Esophagus muscularis mucosa (tissue), 3 donors: ENCODE data around the gene E2F4.

Source experiments
- CTCF ChIP-seq, 3 experiments: fragments of 200-600 bp in 2 of 3; fragments of 450-650 bp in 1 of 3; sonication (generic) in 2 of 3; IDR thresholded peaks; one replicate each; pipeline ENCODE4 v1.5.1; 2017 to 2019; ENCODE audit warnings: antibody characterized with exemption in 3 of 3, mild to moderate bottlenecking in 2 of 3, moderate library complexity in 1 of 3
- POLR2A ChIP-seq: fragments of 450-650 bp; IDR thresholded peaks from one replicate; pipeline ENCODE4 v1.6.1; 2017; ENCODE audit warnings: antibody characterized with exemption, moderate library complexity, mild to moderate bottlenecking, low read depth
- POLR2AphosphoS5 ChIP-seq, 2 donors: sonication (generic); formaldehyde crosslinking; IDR thresholded peaks; one replicate each; pipeline ENCODE4 v1.6.1; 2017; ENCODE audit warnings: antibody characterized with exemption in 2 of 2

DNA sequence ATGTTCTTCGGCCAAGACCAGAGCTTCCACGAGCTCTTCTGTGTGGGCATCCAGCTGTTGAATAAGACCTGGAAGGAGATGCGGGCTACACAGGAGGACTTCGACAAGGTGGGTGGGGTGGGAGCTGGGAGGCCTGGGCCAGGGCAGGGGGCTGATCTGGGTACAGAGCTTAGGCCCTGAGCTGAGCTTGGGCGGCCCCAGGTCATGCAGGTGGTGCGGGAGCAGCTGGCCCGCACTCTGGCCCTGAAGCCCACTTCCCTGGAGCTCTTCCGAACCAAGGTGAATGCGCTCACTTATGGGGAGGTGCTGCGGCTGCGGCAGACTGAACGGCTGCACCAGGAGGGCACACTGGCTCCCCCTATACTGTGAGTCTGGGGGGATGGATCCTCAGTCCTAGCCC lies 10.5 kb downstream of the E2F4 start:
- TF ChIP-seq CTCF (IDR thresholded peaks at IDR 0.05) (no peak), POLR2A (no peak), POLR2AphosphoS5 (IDR thresholded peaks at IDR 0.05) (no peak)
